K562 (cell line): ENCODE results near the gene SRSF1. TPM values are rescaled to one million over a fixed set of nuclear protein-coding genes. Genes with fewer than 3 reads are reported as not detected.
"Not testable (repeated sequence)": the region's sequence is repeated elsewhere in the genome, so short reads cannot be mapped to it uniquely, and the experiment has no call there.

Source experiments
- ATAC-seq: fragments of 200-7000 bp; cut with Tn5 transposase; 3 replicates; pipeline ENCODE4 v1.9.1; 2020; ENCODE audit warnings: moderate library complexity
- BruUV-seq: library from RNA; stranded (reverse); fragments of 400-500 nt; replicated peaks from 2 replicates; lab custom pipeline; 2021; lab: Mats Ljungman, UMichigan
- CTCF ChIA-PET: fragments of 300-600 bp; formaldehyde crosslinking; extraction: SDS; loops from one replicate; lab custom pipeline; 2021; ENCODE audit warnings: low intra/inter-chr PET ratio; lab: Yijun Ruan, JAX
- POLR2A ChIA-PET: fragments of 300-600, 350-650 bp; sonication (Branson Sonifier 250); formaldehyde crosslinking; extraction: SDS; loops from one replicate; lab custom pipeline; 2021; ENCODE audit warnings: antibody characterized with exemption, inconsistent platforms; lab: Yijun Ruan, JAX
- DNase-seq, 4 experiments: peaks; one replicate each; pipeline versions ENCODE4 v3.0.0 to v3.0.0-alpha.2; 2011 to 2018; ENCODE audit warnings: low spot score in 3 of 4, mixed read lengths in 3 of 4; ENCODE audit errors: extremely low read depth in 1 of 4
- FAIRE-seq: peaks from 2 replicates; lab custom pipeline; 2011; peaks lifted over from hg19 to GRCh38; lab: Jason Lieb, UNC
- H2AFZ ChIP-seq: 2 replicates; pipeline ENCODE4 v1.6.0; 2011; ENCODE audit warnings: low read depth, low read length, control low read depth, inconsistent platforms
- H3K27ac ChIP-seq: fragments of 200-600 bp; 3 replicates; pipeline ENCODE4 v1.8.0; 2011; ENCODE audit warnings: low read depth, mild to moderate bottlenecking, control low read depth, inconsistent platforms, low read length, moderate library complexity, mixed read lengths; ENCODE audit errors: extremely low read depth
- H3K27me3 ChIP-seq, 2 experiments: fragments of 300-600 bp in 1 of 2; 2 replicates in 1 of 2; 3 replicates in 1 of 2; pipeline versions ENCODE4 v1.6.0 to v1.8.0; 2011; ENCODE audit warnings: inconsistent platforms in 2 of 2, low read length in 2 of 2, mild to moderate bottlenecking in 1 of 2, mixed read lengths in 1 of 2, moderate library complexity in 1 of 2; ENCODE audit not compliant: control insufficient read depth in 2 of 2, insufficient read depth in 2 of 2
- H3K36me3 ChIP-seq: fragments of 300-600 bp; 3 replicates; pipeline ENCODE4 v1.8.0; 2011; ENCODE audit warnings: mild to moderate bottlenecking, low read length, inconsistent platforms; ENCODE audit not compliant: control insufficient read depth, insufficient read depth
- H3K4me1 ChIP-seq, 2 experiments: fragments of 200-600 bp in 1 of 2; replicated peaks in 1 of 2; 2 replicates in 1 of 2; 3 replicates in 1 of 2; pipeline versions ENCODE4 v1.5.1 to v1.8.0; 2011; ENCODE audit warnings: inconsistent platforms in 2 of 2, low read length in 2 of 2, mild to moderate bottlenecking in 1 of 2, mixed read lengths in 1 of 2, moderate library complexity in 1 of 2; ENCODE audit not compliant: control insufficient read depth in 2 of 2, insufficient read depth in 2 of 2
- H3K4me2 ChIP-seq: 2 replicates; pipeline ENCODE4 v1.6.1; 2011; ENCODE audit warnings: low read length, control low read depth, inconsistent platforms, mixed read lengths; ENCODE audit not compliant: insufficient read depth
- H3K4me3 ChIP-seq: fragments of 200-600 bp; sonication (generic), shearing (Covaris generic); 2 replicates; pipeline ENCODE4 v1.5.1; 2016; ENCODE audit warnings: control low read depth, inconsistent platforms
- H3K79me2 ChIP-seq: fragments of 200-600 bp; 3 replicates; pipeline ENCODE4 v1.8.0; 2011; ENCODE audit warnings: low read length, inconsistent platforms; ENCODE audit not compliant: control insufficient read depth, insufficient read depth
- H3K9ac ChIP-seq, 2 experiments: 2 replicates each; pipeline versions ENCODE4 v1.6.0 to v1.6.1; 2011; ENCODE audit warnings: low read depth in 2 of 2, low read length in 2 of 2, control low read depth in 1 of 2, inconsistent platforms in 1 of 2, mild to moderate bottlenecking in 1 of 2, mixed read lengths in 1 of 2; ENCODE audit not compliant: insufficient read depth in 1 of 2
- H3K9me1 ChIP-seq: one replicate; pipeline ENCODE4 v1.6.0; 2011; ENCODE audit warnings: inconsistent platforms, mild to moderate bottlenecking, low read length, moderate library complexity; ENCODE audit not compliant: control insufficient read depth, insufficient read depth
- H3K9me3 ChIP-seq: replicated peaks from 2 replicates; pipeline ENCODE4 v1.5.1; 2011; ENCODE audit warnings: low read depth, low read length, inconsistent platforms; ENCODE audit not compliant: control insufficient read depth, insufficient read depth
- H4K20me1 ChIP-seq: replicated peaks from 2 replicates; pipeline ENCODE4 v1.6.1; 2011; ENCODE audit warnings: low read length, inconsistent platforms, mixed read lengths; ENCODE audit not compliant: control insufficient read depth, insufficient read depth
- E4F1 ChIP-seq: fragments of 250-450 bp; sonication (Bioruptor Pico); IDR thresholded peaks from 2 replicates; pipeline ENCODE4 v1.5.0; 2021; ENCODE audit warnings: mild to moderate bottlenecking, borderline replicate concordance
- EGR1 ChIP-seq: fragments of 450-650 bp; conservative IDR thresholded peaks from 2 replicates; pipeline ENCODE4 v1.6.1; 2017; ENCODE audit warnings: mild to moderate bottlenecking
- SP2 ChIP-seq: IDR thresholded peaks from 2 replicates; pipeline ENCODE4 v1.6.1; 2011; ENCODE audit warnings: mild to moderate bottlenecking, low read depth, low read length, moderate library complexity; ENCODE audit not compliant: poor library complexity, severe bottlenecking; ENCODE audit errors: extremely low read depth
- WGBS: fragments of 100-300 bp; shearing (Covaris generic); methylation state at CpG from one replicate; pipeline ENCODE4 v1.1.6; 2016; ENCODE audit warnings: low coverage, mixed read lengths; ENCODE audit not compliant: insufficient coverage; ENCODE audit errors: missing lambda C conversion rate; 5-methylcytosine and 5-hydroxymethylcytosine counted together
- in situ Hi-C: fragments of 300-500 bp; cut with MboI; formaldehyde crosslinking; loops from 4 replicates; pipeline ENCODE4 v1.15.0; 2018; ENCODE audit warnings: inconsistent platforms, mixed read lengths
- intact Hi-C: fragments of 100-400 bp; cut with micrococcal nuclease; formaldehyde crosslinking; loops from 2 replicates; pipeline ENCODE4 v1.14.2; 2022
- polyA plus RNA-seq, 8 experiments: library from polyadenylated mRNA; depleted of rRNA in 4 of 8; stranded (reverse) in 5 of 8; unstranded in 3 of 8; fragments of >200 nt; fragmentation: Nextera tagmentation in 2 of 8; fragmentation: Illumina TruSeq in 1 of 8; extraction: Ambion mirVana in 2 of 8; extraction: Trizol in 1 of 8; gene quantifications; 2 replicates each; pipeline versions ENCODE4 v1.2.1 to v1.2.3, GENCODE V29; 2011 to 2014; ENCODE audit warnings: inconsistent platforms in 1 of 8, missing spikeins in 1 of 8
- total RNA-seq, 7 experiments: library from RNA; depleted of rRNA in 6 of 7; stranded (reverse); fragments of >200 nt in 6 of 7; fragmentation: Illumina TruSeq in 2 of 7; extraction: Trizol in 2 of 7; gene quantifications; 2 replicates each; pipeline versions ENCODE4 v1.2.1 to v1.2.3, GENCODE V29; 2011 to 2021; ENCODE audit warnings: low replicate concordance in 1 of 7
- TF ChIP-seq, protein P1 (sequence below): fragments of 450-650 bp; conservative IDR thresholded peaks from 2 replicates; pipeline ENCODE4 v1.6.1; 2016; ENCODE audit warnings: missing genetic modification characterization, low read depth, mild to moderate bottlenecking, control low read depth, missing compliant biosample characterization

The SRSF1 gene
- total and polyA plus RNA-seq, 9 of the 15 experiments (the other 6 are each of a cell fraction or from before 2014, with no cell fraction given) = 77.8 to 559 (median 442) TPM

DNA sequence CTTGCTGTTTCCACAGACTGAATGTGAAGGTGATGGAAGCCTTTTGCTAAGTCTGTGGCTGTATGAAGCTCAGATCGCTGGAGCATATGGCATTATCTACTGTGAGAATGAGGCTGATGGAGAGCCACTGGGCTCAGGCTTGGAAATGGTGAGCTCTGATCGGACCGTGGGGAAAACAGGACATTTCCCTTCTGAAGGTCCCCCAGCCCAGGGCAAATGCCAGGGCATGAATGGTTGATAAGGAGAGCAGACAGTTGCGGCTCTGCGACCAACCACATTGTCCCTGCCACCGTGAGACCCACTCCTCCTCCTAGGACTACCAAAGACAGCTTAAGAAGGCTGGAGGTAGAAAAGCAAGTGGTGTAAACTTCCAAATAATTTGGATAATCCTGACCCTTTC, 47.1 kb downstream of the SRSF1 start:
- H3K79me2 ChIP-seq = no peaks in the 10 kb centered on the region
- no peak for DNase-seq
- peaks cover 0 to 6% of the 10 kb centered on the region in 2 experiments; a peak in 3 of 5 replicates for H3K4me1 ChIP-seq
- no peaks in the 10 kb centered on the region for H4K20me1 ChIP-seq
- no peak for FAIRE-seq
- ChIA-PET POLR2A (interaction anchor here (0.8 kb wide), 1 partner anchor 116 kb away, joined by 3 read pairs; no protein-coding TSS in a partner anchor), CTCF (no interaction called here)
- in situ Hi-C loops (no loop called here), intact Hi-C loops (no loop called here)
- peaks cover 41 to 69% of the 10 kb centered on the region in 2 experiments for H3K27me3 ChIP-seq
- H3K27ac ChIP-seq = no peak overlapping the region
- no peak overlapping the region for H3K9ac ChIP-seq
- no peak overlapping the region for H2AFZ ChIP-seq
- no TSS peak for BruUV-seq
- no peaks in the 10 kb centered on the region for H3K9me1 ChIP-seq
- 9% methylated on average over 6 of the region's 6 CpGs for WGBS
- H3K4me3 ChIP-seq = no peak overlapping the region
- no peak overlapping the region for H3K4me2 ChIP-seq
- H3K9me3 ChIP-seq = no peaks in the 10 kb centered on the region
- TF ChIP-seq EGR1 (no peak), E4F1 (CRISPR knock-in tag) (no peak), SP2 (no peak)
- TF ChIP-seq, protein P1, sequence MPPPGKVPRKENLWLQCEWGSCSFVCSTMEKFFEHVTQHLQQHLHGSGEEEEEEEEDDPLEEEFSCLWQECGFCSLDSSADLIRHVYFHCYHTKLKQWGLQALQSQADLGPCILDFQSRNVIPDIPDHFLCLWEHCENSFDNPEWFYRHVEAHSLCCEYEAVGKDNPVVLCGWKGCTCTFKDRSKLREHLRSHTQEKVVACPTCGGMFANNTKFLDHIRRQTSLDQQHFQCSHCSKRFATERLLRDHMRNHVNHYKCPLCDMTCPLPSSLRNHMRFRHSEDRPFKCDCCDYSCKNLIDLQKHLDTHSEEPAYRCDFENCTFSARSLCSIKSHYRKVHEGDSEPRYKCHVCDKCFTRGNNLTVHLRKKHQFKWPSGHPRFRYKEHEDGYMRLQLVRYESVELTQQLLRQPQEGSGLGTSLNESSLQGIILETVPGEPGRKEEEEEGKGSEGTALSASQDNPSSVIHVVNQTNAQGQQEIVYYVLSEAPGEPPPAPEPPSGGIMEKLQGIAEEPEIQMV = peak; percentile 55; the same call in 1 of the 2 replicates
- TF ChIP-seq, all 486 proteins: peak for 1
- no peak for ATAC-seq
- no peaks in the 10 kb centered on the region for H3K36me3 ChIP-seq

DNA sequence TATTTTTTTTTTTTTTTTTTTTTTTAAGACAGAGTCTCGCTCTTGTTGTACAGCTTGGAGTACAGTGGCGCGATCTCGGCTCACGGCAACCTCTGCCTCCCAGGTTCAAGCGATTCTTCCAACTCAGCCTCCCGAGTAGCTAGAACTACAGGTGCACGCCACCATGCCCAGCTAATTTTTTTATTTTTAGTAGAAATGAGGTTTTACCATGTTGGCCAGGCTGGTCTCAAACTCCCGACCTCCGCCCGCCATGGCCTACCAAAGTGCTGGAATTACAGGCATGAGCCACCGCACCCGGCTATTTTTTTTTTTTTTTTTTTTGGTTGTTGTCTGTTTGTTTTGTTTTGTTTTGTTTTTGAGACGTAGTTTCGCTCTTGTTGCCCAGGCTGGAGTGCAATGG, 48.7 kb downstream of the SRSF1 start:
- POLR2A ChIA-PET = interaction anchor here (0.7 kb wide), 1 partner anchor 9 kb away, joined by 3 read pairs; no protein-coding TSS in a partner anchor
- H2AFZ ChIP-seq, DNase-seq, BruUV-seq, H3K4me3 ChIP-seq, H3K4me2 ChIP-seq, H4K20me1 ChIP-seq, H3K27ac ChIP-seq, H3K9me3 ChIP-seq, FAIRE-seq, H3K36me3 ChIP-seq, CTCF ChIA-PET, H3K9me1 ChIP-seq, intact Hi-C loops, H3K9ac ChIP-seq, in situ Hi-C loops, ATAC-seq, H3K79me2 ChIP-seq: not testable (repeated sequence)
- peaks cover 36 to 62% of the 10 kb centered on the region in 2 experiments for H3K27me3 ChIP-seq
- WGBS = 32% methylated on average over 10 of the region's 15 CpGs
- H3K4me1 ChIP-seq = peaks cover 0 to 13% of the 10 kb centered on the region in 2 experiments; a peak in 3 of 5 replicates
